Right lobe of liver (tissue), 6 donors: ENCODE measurements around the gene HOXB1. TPM values are rescaled to one million over a fixed set of nuclear protein-coding genes. Genes with fewer than 3 reads are reported as not detected.

Experiments used
- ATAC-seq, 4 donors: fragments of 200-7000 bp; cut with Tn5 transposase; one replicate each; pipeline ENCODE4 v1.9.1; 2020; ENCODE audit warnings: mild to moderate bottlenecking in 4 of 4, moderate library complexity in 4 of 4
- DNase-seq, 3 donors: peaks; one replicate each; pipeline ENCODE4 v3.0.0-alpha.2; 2020
- H3K27ac ChIP-seq, 3 donors: fragments of 200-600 bp; one replicate each; pipeline ENCODE4 v1.8.0; 2022
- H3K27me3 ChIP-seq, 2 donors: fragments of 200-600 bp; one replicate each; pipeline ENCODE4 v1.8.0; 2022
- H3K36me3 ChIP-seq, 4 donors: fragments of 200-600 bp; sonication (generic) in 1 of 4; one replicate each; pipeline versions ENCODE4 v1.5.1 to v1.8.0; 2017 to 2022; ENCODE audit warnings: control low read depth in 1 of 4
- H3K4me1 ChIP-seq, 4 donors: fragments of 200-600 bp; sonication (generic) in 1 of 4; one replicate each; pipeline versions ENCODE4 v1.5.1 to v1.8.0; 2017 to 2022; ENCODE audit warnings: control low read depth in 1 of 4
- H3K4me3 ChIP-seq, 3 donors: fragments of 200-600 bp; one replicate each; pipeline ENCODE4 v1.8.0; 2022
- H3K9me3 ChIP-seq, 4 donors: fragments of 200-600 bp; sonication (generic) in 1 of 4; one replicate each; pipeline versions ENCODE4 v1.5.1 to v1.8.0; 2017 to 2022; ENCODE audit warnings: control low read depth in 1 of 4
- CTCF ChIP-seq, 4 donors: fragments of 200-600 bp in 3 of 4; fragments of 450-650 bp in 1 of 4; IDR thresholded peaks; one replicate each; pipeline versions ENCODE4 v1.5.1 to v1.8.0; 2016 to 2022; ENCODE audit warnings: antibody characterized with exemption in 4 of 4, mild to moderate bottlenecking in 2 of 4
- POLR2A ChIP-seq: fragments of 450-650 bp; IDR thresholded peaks from one replicate; pipeline ENCODE4 v1.6.1; 2017; ENCODE audit warnings: antibody characterized with exemption, mild to moderate bottlenecking
- WGBS: methylation state at CpG from one replicate; pipeline ENCODE4 v1.1.6; 2018; ENCODE audit warnings: low coverage, low lambda C conversion rate; ENCODE audit not compliant: insufficient coverage; ENCODE audit errors: missing lambda C conversion rate; 5-methylcytosine and 5-hydroxymethylcytosine counted together
- intact Hi-C, 2 donors: fragments of 100-400 bp; cut with DNase I; formaldehyde crosslinking; loops; one replicate each; pipeline versions ENCODE4 v1.11.2 to v1.14.1; 2022
- total RNA-seq, 6 experiments: library from RNA; depleted of rRNA in 2 of 6; stranded (reverse); fragments of >200 nt in 2 of 6; fragmentation: NEBNext Ultra II Directional in 3 of 6; extraction: Animal tissue kit (Norgen Biotek cat#: 25700) in 3 of 6; gene quantifications; one replicate each; pipeline versions ENCODE4 v1.1.0 to v1.2.4, GENCODE V29; 2016 to 2023
- donor health status: DM: no; HTN: yes; CAD: no.
- donor health status: DM: no; HTN: no; CAD: no.
- donor health status: DM: no; HTN: no; CAD: no.
- donor health status: DM: no; HTN: yes; CAD: no.
- donor health status: DM: no; HTN: yes; CAD: no.

Gene HOXB1
- total RNA-seq, 6 experiments from 2014 or later, result not detected

- WGBS, result 7% methylated on average over 25 of the region's 73 CpGs
- H3K27ac ChIP-seq, result peak overlapping the region; percentile 29 to 47 (median 47)
- peak overlapping the region in 1 of 3 donors; percentile 16 for H3K4me3 ChIP-seq
- TF ChIP-seq CTCF (IDR thresholded peaks at IDR 0.05), result no peak
- H3K4me1 ChIP-seq, result no peaks in the 10 kb centered on the region
- H3K36me3 ChIP-seq, result no peaks in the 10 kb centered on the region
- intact Hi-C loops, result no loop called here
- ATAC-seq (peak; percentile 30 to 37 (median 34)), DNase-seq (no peak)
- no peaks in the 10 kb centered on the region for H3K9me3 ChIP-seq
- H3K27me3 ChIP-seq, result peaks cover 0 to 11% of the 10 kb centered on the region in 2 donors
Measured at GRCh38 chr17:48564188-48565021, 33.6 kb upstream of the HOXB1 start.

- no peaks in the 10 kb centered on the region for H3K4me1 ChIP-seq
- H3K4me3 ChIP-seq, result peak overlapping the region in 1 of 3 donors; percentile 16
- no peaks in the 10 kb centered on the region for H3K9me3 ChIP-seq
- WGBS, result 14% methylated on average over 10 of the region's 10 CpGs
- ATAC-seq, result no peak
- intact Hi-C loops, result no loop called here
- peaks cover 0 to 13% of the 10 kb centered on the region in 2 donors for H3K27me3 ChIP-seq
- TF ChIP-seq CTCF (IDR thresholded peaks at IDR 0.05) (no peak), POLR2A (no peak)
- H3K27ac ChIP-seq, result peak overlapping the region in 2 of 3 donors; percentile 4 to 24
- no peaks in the 10 kb centered on the region for H3K36me3 ChIP-seq
- DNase-seq, result no peak
Measured at GRCh38 chr17:48563867-48564187, 33.0 kb upstream of the HOXB1 start.

GRCh38 chr17:48563385-48563838 lies 32.6 kb upstream of the HOXB1 start:
- Histone ChIP-seq H3K27ac (peak overlapping the region in 1 of 3 donors; percentile 4), H3K4me3 (no peak overlapping the region), H3K4me1 (no peaks in the 10 kb centered on the region), H3K36me3 (no peaks in the 10 kb centered on the region), H3K9me3 (no peaks in the 10 kb centered on the region), H3K27me3 (peaks cover 0 to 9% of the 10 kb centered on the region in 2 donors)
- no peak for DNase-seq
- no peak for ATAC-seq
- WGBS, result 22% methylated on average over 4 of the region's 6 CpGs
- TF ChIP-seq CTCF (IDR thresholded peaks at IDR 0.05) (no peak), POLR2A (no peak)
- intact Hi-C loops, result no loop called here

- Histone ChIP-seq H3K27me3 (peaks cover 0 to 9% of the 10 kb centered on the region in 2 donors), H3K36me3 (no peaks in the 10 kb centered on the region), H3K4me1 (no peaks in the 10 kb centered on the region), H3K4me3 (no peak overlapping the region), H3K9me3 (no peaks in the 10 kb centered on the region), H3K27ac (no peak overlapping the region)
- WGBS, result 34% methylated on average over 5 of the region's 5 CpGs
- intact Hi-C loops, result no loop called here
- TF ChIP-seq CTCF (IDR thresholded peaks at IDR 0.05) (no peak), POLR2A (no peak)
- no peak for ATAC-seq
- DNase-seq, result no peak
Measured at GRCh38 chr17:48562934-48563333, 32.1 kb upstream of the HOXB1 start.
